Measurements from ENCODE around the gene XYLT1. TPM values are rescaled to one million over a fixed set of nuclear protein-coding genes. Genes with fewer than 3 reads are reported as not detected.

The XYLT1 gene
- total RNA-seq, 1 donor from 2014 or later = 0.45 TPM

GRCh38 chr16:17461951-17462729 is 8.6 kb downstream of the XYLT1 start:
- DNase-seq (ENCODE audit: low spot score) = no peak
- ATAC-seq = no peak

DNA sequence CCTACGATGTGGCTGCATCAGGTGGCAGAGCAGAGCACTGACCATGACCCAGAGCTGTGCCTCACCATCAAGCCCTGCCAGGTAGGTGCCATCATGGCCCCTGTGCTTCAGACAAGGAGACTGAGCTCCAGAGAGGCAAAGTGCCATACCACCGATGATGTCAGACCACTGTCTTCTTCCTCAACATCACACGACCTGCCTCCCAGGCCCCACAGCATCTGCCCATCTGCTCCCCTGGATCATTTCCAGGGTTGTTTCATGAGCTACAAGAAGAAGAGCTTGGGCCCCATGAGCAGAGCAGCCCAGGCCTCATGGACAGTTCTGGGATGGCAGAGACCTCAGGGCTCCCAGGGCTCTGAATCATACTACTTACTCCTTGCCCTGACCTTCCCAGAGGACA is 9.9 kb downstream of the XYLT1 start:
- no peak for ATAC-seq
- no peak for DNase-seq (ENCODE audit: low spot score)

DNA sequence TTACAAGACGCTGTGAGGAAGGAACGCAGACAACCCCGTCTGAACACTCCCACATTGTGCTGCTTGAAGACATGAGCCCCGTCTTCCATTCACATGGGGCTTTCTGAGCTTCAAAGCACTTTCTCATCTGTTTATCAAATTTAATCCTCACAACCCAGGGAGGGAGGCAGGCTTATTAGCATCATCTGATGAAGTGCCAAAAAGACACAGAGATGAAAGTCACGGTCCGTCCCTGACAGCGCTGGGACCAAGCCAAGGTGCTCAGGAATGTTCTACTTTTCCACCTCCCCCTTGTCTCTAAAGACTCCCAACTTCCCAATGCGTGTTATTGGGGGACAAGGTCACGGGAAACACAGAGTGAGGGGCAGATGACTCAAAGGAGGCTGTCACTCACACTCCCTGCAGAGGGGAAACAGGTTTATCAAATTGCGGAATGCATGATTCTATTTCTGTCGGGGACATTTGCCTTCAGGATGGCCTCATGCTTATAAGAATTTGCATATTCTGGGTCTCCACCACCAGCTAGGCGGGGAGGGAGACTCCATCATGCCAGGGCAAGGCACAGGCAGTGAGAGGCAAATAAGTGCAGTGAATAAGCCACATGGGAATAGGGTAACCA is 10.7 kb downstream of the XYLT1 start:
- ATAC-seq (no peak), DNase-seq (ENCODE audit: low spot score) (no peak)

GRCh38 chr16:17457997-17458396 is 12.8 kb downstream of the XYLT1 start:
- DNase-seq (ENCODE audit: low spot score) = no peak
- no peak for ATAC-seq

- no peak for ATAC-seq
- no peak for DNase-seq (ENCODE audit: low spot score)
Observed at GRCh38 chr16:17457513-17457912, 13.2 kb downstream of the XYLT1 start.

GRCh38 chr16:17454162-17454730 is 16.5 kb downstream of the XYLT1 start:
- DNase-seq (ENCODE audit: low spot score) (no peak), ATAC-seq (no peak)

DNA sequence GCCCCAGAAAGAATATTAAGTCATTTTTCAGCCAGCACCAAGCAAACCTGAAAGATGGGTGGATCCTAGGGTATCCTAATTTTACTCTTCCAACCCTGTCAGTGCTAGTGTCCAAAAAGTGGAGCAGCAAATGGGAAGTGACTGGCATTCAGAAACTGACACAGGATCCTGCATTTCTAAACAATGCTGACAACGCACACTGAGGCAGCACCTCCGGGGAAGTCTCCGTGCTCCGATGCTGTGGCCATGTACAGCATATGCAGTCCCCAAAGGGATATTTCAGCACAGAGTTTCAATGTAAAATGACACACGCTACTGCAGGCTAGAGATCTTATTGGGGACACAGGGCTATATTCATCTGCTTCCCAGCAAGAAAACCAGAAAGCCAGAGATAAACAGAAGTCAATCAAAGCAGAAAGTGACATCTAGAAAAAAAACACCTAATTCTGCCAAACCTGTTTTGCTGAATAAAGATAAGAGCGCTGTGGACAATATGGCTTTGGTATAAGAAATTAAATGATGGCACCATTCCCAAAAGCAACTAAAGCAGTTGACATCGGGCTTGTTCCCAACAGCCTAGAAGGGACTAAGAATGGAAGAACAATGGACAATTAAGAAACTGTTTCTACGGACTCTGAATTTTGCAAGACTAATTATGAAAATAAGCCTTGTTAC is 17.3 kb downstream of the XYLT1 start:
- no peak for ATAC-seq
- no peak for DNase-seq (ENCODE audit: low spot score)

- ATAC-seq = no peak
- DNase-seq (ENCODE audit: low spot score) = no peak
Observed at GRCh38 chr16:17452922-17453321, 17.8 kb downstream of the XYLT1 start.

DNA sequence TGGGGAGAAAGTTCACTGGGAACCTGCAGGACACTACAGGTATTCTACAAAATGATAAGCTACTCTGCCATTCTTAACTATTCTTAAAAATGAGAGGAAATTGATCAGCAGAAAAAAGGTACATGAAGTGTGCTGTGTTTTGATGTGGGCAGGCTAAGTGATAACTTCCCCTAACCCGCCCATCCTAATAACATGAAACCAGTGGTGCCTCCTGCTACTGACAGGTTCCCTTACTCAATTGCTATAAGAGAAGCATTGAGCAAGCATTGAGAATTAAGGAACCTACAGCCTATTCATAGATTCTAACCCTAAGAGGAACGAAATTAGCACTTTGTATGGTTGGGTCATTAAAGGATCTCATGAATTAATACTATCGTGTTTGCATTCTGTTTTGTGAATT is 18.9 kb downstream of the XYLT1 start:
- no peak for DNase-seq (ENCODE audit: low spot score)
- ATAC-seq = no peak

DNA sequence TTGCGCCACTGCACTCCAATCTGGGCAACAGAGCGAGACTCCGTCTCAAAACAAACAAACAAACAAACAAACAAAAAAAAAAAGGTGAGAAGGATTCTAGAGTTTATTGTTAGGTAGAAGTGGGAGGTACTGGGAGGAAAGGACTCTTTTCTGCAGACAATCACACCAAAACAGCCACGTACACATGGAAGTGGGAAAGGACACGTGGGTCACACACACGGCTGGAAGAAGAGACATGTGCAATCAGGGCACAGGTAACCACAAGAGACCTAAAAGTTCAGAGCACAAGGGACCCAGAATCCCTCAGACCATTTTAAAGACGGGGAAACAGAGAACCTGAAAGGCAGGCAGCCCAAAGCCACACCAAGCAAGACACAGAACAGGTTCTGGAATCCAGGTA is 20.5 kb downstream of the XYLT1 start:
- ATAC-seq = no peak
- no peak for DNase-seq (ENCODE audit: low spot score)

DNA sequence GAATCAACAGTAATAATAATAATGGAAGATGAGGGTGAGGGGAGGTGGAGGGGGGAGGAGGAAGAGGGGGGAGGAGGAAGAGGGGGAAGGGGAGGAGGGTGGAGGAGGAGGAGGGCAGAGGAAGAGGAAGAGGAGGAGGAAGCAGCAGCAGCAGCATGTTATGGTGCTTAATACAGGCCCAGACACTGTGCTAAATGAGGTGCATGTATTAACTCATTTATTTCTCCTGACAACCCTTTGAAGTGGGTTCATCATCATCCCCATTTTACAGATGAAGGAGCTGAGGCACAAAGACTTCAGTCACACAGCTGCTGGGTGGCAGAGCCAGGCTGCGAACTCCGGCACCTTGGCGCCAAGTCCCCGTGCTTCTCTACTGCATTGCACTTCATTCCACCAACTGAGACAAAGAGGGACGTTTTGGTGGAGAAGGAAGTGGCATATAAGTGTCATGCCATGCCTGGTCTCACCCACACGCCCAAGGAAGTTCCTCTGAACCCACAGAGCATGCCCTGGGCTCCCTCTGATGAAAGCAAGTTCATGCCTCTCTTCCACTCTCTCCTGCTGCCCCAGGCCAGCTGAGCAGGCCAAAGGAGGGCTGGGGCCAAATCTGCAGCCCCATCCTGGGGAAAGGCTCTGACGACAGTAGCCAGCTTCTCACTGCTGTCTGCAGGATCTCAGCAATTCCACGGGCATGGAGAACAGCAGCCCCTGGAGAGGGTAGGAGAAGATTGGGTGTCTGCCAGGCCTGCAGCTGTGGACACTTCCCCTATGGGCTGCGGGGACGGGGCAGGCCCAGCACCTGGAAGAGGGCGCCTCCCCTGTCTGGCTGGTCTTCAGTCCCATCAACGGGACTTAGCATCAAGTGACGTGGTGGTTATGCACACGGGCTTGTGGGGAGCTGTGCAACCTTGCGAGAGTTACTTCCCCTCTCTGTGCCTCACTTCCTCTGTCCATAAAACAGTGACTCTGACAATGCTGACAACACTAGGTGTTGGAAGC is 21.8 kb downstream of the XYLT1 start:
- DNase-seq (ENCODE audit: low spot score) = no peak

GRCh38 chr16:17447101-17447569 is 23.6 kb downstream of the XYLT1 start:
- DNase-seq (ENCODE audit: low spot score) (no peak), ATAC-seq (no peak)

More for the DNA sequence above, 21.8 kb downstream of the XYLT1 start:
- no peak for ATAC-seq

DNA sequence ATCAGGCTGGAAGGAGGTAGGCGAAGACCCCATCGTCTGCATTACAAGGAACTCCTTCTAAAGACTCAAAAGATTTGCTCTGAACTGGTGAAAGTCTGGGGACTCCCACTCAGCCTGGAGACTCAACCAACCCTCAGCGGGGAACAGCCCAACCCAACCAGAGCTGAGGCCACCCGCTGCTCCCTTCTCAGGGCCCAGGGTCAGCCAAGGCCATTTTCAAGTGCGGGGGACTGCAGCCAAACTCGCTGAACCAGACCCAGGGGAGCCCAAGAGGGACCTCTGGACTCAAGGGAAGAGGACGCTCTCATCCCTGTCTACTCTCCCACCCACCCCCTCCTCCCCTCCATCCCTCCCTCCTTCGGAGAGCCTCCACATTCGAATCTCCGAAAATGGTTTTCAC is 24.1 kb downstream of the XYLT1 start:
- DNase-seq (ENCODE audit: low spot score) (no peak), ATAC-seq (no peak)

DNA sequence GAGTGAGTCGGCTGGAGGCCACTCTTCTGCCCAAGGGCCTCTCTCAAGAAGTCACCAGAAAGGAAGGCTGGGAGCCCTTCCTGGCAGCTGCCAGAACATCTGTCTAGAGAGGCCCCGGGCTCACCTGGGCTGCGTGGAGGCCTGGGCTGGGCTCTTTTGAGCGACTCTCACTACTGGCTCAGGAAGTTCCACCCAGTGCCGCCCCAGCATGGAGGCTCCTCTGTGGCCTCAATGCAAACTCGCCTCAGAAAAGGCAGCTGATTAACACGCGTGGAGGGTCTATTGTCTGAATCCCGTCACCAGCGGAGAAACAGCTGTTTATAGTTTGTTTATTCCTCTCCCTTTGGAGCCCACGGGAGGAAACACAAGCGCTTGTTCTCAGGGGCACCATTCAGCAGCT is 25.3 kb downstream of the XYLT1 start:
- DNase-seq (ENCODE audit: low spot score) (no peak), ATAC-seq (no peak)

DNA sequence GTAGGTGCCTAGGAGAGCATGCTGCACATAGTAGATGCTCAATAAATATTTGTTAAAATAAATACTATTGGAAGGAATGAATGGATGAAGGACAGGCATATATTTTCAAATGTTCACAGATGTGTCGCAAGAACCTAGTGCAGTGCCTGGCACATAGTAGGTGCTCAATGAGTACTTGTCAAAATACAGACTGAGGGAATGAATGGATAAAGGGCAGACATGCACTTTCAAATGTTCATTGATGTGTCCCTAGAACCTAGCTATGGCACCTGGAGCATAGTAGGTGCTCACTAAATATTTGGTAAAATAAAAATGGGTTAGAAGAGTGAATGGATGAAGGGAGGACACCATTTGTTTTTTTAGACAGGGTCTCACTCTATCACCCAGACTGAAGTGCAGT is 26.1 kb downstream of the XYLT1 start:
- no peak for ATAC-seq
- DNase-seq (ENCODE audit: low spot score) = no peak

DNA sequence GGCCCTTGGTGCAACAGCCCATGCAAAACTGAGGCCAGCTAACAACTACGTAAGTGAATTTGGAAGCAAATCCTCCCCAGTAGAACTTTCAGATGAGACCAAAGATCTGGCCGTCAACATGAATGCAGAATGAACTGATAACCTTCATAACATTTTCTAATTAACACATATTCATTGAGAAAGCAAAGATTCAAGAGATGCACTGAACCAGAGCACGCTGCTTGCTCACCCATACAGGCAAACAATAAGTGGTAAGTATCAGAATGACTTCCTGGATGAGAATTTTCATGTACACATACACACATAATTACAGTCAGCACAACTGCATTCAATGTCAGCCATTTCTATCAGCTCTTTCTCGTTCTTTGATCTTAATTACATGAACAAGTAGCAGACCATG is 30.6 kb downstream of the XYLT1 start:
- ATAC-seq (no peak), DNase-seq (ENCODE audit: low spot score) (no peak)

DNA sequence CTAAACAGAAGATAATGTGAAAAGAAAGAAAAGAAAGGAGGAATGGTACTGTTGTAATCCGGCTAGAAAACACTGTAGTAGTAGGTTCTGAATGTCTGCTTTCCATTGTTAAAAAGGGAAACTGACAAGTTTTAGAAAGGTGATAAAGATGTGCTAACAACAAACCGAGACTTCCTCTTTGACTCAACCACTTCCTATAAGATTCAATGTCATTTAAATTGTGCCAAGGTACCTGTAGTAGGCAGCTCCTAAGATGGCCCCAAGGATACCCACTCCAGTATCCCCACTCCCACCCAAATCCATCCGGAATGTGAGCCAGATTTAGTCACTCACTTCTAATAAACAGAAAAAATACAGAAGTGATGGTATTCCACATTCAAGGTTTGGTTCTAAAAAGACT is 31.2 kb downstream of the XYLT1 start:
- DNase-seq (ENCODE audit: low spot score) (no peak), ATAC-seq (no peak)

DNA sequence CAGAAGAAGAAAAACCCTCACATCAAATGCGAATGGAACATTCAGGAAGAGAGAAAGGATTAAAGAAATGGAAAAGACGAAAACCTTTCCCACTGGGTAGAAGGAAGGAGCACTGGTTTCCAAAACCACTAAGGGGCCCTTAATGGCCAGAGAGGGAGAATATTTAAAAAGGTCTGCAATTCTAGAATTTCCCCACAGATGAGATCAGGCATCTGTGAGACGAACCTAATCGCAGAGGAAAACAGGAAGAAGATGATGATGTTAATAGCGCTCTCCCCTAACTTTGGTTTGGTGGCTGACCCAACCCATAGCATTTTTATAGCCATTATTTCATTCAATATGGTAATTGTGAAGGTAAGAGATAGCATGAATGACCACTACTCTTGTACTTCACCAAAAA is 32.8 kb downstream of the XYLT1 start:
- ATAC-seq (no peak), DNase-seq (ENCODE audit: low spot score) (no peak)

DNA sequence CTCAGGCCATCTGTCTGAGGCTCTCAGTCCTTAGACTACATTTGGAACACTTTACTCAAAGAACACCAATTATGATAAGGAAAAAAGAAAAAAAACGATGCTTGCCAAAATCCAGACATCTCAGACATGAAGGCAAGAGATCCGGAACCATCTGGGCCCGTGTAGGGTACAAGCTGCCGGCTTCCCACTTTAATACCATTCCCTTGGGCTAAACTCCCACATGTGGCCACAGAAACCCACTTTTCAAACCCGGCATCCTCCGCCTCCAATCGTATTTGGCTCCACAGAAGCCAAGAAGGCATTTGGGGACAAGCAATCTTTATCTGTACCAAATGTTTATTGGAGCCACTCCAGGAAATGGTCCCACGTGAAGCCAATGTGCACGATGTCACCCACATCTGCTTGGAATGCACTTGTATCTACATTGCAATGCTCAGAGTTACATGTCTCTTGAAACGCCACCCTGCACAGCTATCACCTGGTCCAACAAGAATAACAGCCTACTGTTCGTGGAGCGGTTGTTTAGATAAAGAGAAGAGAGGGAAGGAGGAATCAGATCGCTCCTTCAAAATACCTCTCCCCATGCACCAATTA is 33.5 kb downstream of the XYLT1 start:
- ATAC-seq = no peak

GRCh38 chr16:17435318-17435717 is 35.4 kb downstream of the XYLT1 start:
- DNase-seq (ENCODE audit: low spot score) (no peak), ATAC-seq (no peak)

More for the DNA sequence above, 33.5 kb downstream of the XYLT1 start:
- no peak for DNase-seq (ENCODE audit: low spot score)

Data from left lobe of liver (tissue), 2 donors.